NCI-H128 (cell line): ENCODE results near the gene PTPN7.
"Not testable (repeated sequence)": the region's sequence is repeated elsewhere in the genome, so short reads cannot be mapped to it uniquely, and the experiment has no call there.

ENCODE experiments used
- DNase-seq: peaks from one replicate; lab custom pipeline; 2025; ENCODE audit not compliant: unreplicated experiment; lab: John Stamatoyannopoulos, UW

The PTPN7 gene

GRCh38 chr1:202160377-202160940 lies at the start of gene PTPN7:
Gene PTPN7, minus strand, starts transcription at chr1:202160602. Its CDS starts 1,200 bp downstream, at chr1:202159402.
- DNase-seq: no peak

- no peak for DNase-seq
Measured at GRCh38 chr1:202208351-202208857, 48.0 kb upstream of the PTPN7 start.

- no peak for DNase-seq
Measured at GRCh38 chr1:202207292-202207691, 46.9 kb upstream of the PTPN7 start.

GRCh38 chr1:202205523-202206190 lies 45.3 kb upstream of the PTPN7 start:
- no peak for DNase-seq

- DNase-seq: no peak
Measured at GRCh38 chr1:202204065-202204464, 43.7 kb upstream of the PTPN7 start.

- DNase-seq: no peak
Measured at GRCh38 chr1:202203238-202204039, 43.0 kb upstream of the PTPN7 start.

- DNase-seq: no peak
Measured at GRCh38 chr1:202202500-202203168, 42.2 kb upstream of the PTPN7 start.

- no peak for DNase-seq
Measured at GRCh38 chr1:202201971-202202370, 41.6 kb upstream of the PTPN7 start.

GRCh38 chr1:202201266-202201665 lies 40.9 kb upstream of the PTPN7 start:
- DNase-seq: no peak

- DNase-seq: no peak
Measured at GRCh38 chr1:202200669-202201068, 40.3 kb upstream of the PTPN7 start.

GRCh38 chr1:202200112-202200548 lies 39.7 kb upstream of the PTPN7 start:
- DNase-seq: no peak

- DNase-seq: no peak
Measured at GRCh38 chr1:202199040-202199889, 38.9 kb upstream of the PTPN7 start.

- DNase-seq: no peak
Measured at GRCh38 chr1:202198366-202198724, 37.9 kb upstream of the PTPN7 start.

GRCh38 chr1:202197653-202198365 lies 37.4 kb upstream of the PTPN7 start:
- no peak for DNase-seq

- DNase-seq: no peak
Measured at GRCh38 chr1:202194328-202194648, 33.9 kb upstream of the PTPN7 start.

- no peak for DNase-seq
Measured at GRCh38 chr1:202193614-202194327, 33.4 kb upstream of the PTPN7 start, which contains the start of gene LGR6. Gene LGR6, plus strand, starts transcription at chr1:202193799. Its CDS starts 191 bp downstream, at chr1:202193990.

GRCh38 chr1:202192770-202193613 lies 32.6 kb upstream of the PTPN7 start:
- DNase-seq: peak; percentile 68

- DNase-seq: not testable (repeated sequence)
Measured at GRCh38 chr1:202191391-202191790, 31.0 kb upstream of the PTPN7 start.
